Nephron progenitor cell (in vitro differentiated cells): ENCODE results near the gene COX7A1.
"Not testable (repeated sequence)": the region's sequence is repeated elsewhere in the genome, so short reads cannot be mapped to it uniquely, and the experiment has no call there.

Experiments
- DNase-seq: peaks from one replicate; pipeline ENCODE4 v3.0.0; 2021
- H3K27ac Mint-ChIP-seq: 2 replicates; pipeline ENCODE4 v1.8.0; 2021; ENCODE audit warnings: mild to moderate bottlenecking, moderate library complexity, mixed read lengths
- H3K27me3 Mint-ChIP-seq: 2 replicates; pipeline ENCODE4 v1.8.0; 2021; ENCODE audit warnings: mild to moderate bottlenecking, low read depth, mixed read lengths; ENCODE audit not compliant: poor library complexity
- H3K36me3 Mint-ChIP-seq: 2 replicates; pipeline ENCODE4 v1.8.0; 2021; ENCODE audit warnings: low read depth, mixed read lengths
- H3K4me1 Mint-ChIP-seq: 2 replicates; pipeline ENCODE4 v1.8.0; 2021; ENCODE audit warnings: mixed read lengths
- H3K4me3 Mint-ChIP-seq: 2 replicates; pipeline ENCODE4 v1.8.0; 2021; ENCODE audit warnings: mild to moderate bottlenecking, moderate library complexity, mixed read lengths
- H3K9me3 Mint-ChIP-seq: 2 replicates; pipeline ENCODE4 v1.8.0; 2021; ENCODE audit warnings: mild to moderate bottlenecking, moderate library complexity, mixed read lengths
- TF ChIP-seq, protein P1 (sequence below): fragments of 200-600 bp; sonication (generic); IDR thresholded peaks from 2 replicates; pipeline ENCODE4 v1.5.0; 2021; ENCODE audit warnings: antibody characterized with exemption

Gene COX7A1

GRCh38 chr19:36140304-36141038, 11.8 kb downstream of the COX7A1 start:
- Mint-ChIP-seq H3K9me3 (no peaks in the 10 kb centered on the region), H3K27ac (peak overlapping the region; percentile 96), H3K36me3 (peaks cover 27% of the 10 kb centered on the region), H3K4me1 (peaks cover 19% of the 10 kb centered on the region), H3K27me3 (peaks cover 6% of the 10 kb centered on the region), H3K4me3 (peak overlapping the region; percentile 99)
- peak; percentile 37 for DNase-seq
- TF ChIP-seq, protein P1, sequence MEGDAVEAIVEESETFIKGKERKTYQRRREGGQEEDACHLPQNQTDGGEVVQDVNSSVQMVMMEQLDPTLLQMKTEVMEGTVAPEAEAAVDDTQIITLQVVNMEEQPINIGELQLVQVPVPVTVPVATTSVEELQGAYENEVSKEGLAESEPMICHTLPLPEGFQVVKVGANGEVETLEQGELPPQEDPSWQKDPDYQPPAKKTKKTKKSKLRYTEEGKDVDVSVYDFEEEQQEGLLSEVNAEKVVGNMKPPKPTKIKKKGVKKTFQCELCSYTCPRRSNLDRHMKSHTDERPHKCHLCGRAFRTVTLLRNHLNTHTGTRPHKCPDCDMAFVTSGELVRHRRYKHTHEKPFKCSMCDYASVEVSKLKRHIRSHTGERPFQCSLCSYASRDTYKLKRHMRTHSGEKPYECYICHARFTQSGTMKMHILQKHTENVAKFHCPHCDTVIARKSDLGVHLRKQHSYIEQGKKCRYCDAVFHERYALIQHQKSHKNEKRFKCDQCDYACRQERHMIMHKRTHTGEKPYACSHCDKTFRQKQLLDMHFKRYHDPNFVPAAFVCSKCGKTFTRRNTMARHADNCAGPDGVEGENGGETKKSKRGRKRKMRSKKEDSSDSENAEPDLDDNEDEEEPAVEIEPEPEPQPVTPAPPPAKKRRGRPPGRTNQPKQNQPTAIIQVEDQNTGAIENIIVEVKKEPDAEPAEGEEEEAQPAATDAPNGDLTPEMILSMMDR = no peak

DNA sequence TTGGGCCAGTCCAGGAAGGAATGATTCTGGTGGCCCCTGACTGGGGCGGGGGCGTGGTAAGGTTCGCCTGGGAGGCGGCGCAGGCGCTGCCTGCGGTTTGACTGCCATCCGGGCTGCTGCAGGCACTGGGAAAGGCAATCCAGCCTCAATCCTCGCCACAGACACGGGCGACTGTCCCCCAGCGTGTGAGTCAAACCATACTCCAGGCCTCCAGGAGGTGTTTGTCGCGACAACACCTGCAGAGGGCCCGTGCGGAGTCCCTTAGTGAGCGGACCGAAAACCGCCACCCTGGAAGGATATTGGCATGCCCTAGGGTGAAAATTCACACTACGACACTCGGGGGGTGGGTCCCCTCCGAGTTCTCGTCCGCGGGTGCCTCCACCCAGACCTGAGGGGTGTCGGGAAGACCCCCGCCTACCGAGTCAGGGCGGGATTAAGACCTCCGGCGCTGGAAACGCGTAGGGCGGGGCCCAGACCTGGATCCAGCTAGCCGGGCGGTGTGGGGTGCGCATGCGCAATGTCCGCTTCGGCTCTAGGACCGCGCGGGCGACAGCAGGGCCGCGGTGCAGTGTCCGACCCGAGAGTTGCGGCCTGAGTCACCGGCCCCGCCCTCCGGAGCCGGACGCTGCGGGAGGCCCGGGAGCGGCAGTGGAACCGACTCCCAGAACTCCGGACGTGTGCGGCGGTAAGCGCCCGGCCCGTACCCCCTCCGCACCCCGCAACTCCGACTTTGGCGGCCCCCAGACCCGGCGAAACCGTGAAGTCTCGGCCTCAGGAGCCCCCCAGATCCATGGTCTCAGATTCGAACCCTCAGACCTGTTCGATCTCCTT, 12.6 kb downstream of the COX7A1 start, which contains the start of gene CAPNS1:
Gene CAPNS1 (plus strand): TSS at position 594 of the 831 bp plus-strand sequence. CDS start 946 bp downstream, outside the sequence.
- H3K4me3 Mint-ChIP-seq = peak within 1 kb of the TSS; percentile 99
- DNase-seq = peak; percentile 98
- peaks cover 22% of the 10 kb centered on the region for H3K36me3 Mint-ChIP-seq
- TF ChIP-seq, protein P1 = no peak
- H3K4me1 Mint-ChIP-seq = peaks cover 19% of the 10 kb centered on the region
- H3K9me3 Mint-ChIP-seq = no peaks in the 10 kb centered on the region
- H3K27ac Mint-ChIP-seq = peak within 1 kb of the TSS; percentile 96
- H3K27me3 Mint-ChIP-seq = peaks cover 12% of the 10 kb centered on the region

GRCh38 chr19:36139120-36139472, 13.2 kb downstream of the COX7A1 start:
- H3K36me3 Mint-ChIP-seq = peaks cover 19% of the 10 kb centered on the region
- peaks cover 19% of the 10 kb centered on the region for H3K4me1 Mint-ChIP-seq
- H3K9me3 Mint-ChIP-seq = no peaks in the 10 kb centered on the region
- TF ChIP-seq, protein P1 = no peak
- no peak for DNase-seq
- H3K27me3 Mint-ChIP-seq = peaks cover 12% of the 10 kb centered on the region
- peak overlapping the region; percentile 69 for H3K27ac Mint-ChIP-seq
- H3K4me3 Mint-ChIP-seq = peak overlapping the region; percentile 99

DNA sequence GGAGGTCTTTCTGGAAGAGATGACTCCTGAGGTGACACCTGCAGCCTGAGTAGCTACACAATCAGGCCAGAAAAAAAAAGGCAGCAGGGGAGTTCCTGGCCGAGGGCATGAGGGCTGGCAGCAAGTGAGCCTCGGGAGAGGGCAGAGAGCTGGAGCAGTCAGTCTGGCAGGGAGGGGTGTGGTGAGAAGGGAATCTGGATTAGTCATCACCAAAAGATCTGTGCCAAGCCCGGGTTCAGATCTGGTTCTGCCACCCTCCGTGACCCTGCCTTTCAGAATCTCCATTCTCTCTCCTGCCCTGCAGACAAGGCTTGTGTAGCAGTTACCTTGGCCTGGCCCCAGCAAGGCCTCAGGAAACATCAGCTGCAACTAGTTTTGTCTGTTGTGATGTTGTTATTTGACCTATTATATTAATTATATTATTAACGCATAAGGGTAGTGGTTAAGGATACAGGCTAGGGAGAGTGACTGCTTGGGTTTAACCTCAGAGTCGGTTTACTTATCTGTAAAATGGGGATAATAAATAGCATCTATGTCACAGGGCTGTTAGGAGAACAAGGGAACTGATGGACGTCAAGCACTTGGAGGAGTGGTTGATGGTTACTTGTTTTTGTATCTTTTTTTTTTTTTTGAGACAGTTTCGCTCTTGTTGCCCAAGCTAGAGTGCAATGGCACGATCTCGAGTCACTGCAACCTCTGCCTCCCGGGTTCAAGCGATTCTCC, 15.1 kb downstream of the COX7A1 start:
- Mint-ChIP-seq H3K27ac (peak overlapping the region; percentile 78), H3K4me3 (no peak overlapping the region), H3K27me3 (peaks cover 7% of the 10 kb centered on the region), H3K4me1 (peaks cover 19% of the 10 kb centered on the region), H3K9me3 (no peaks in the 10 kb centered on the region), H3K36me3 (peaks cover 11% of the 10 kb centered on the region)
- TF ChIP-seq, protein P1 = no peak
- no peak for DNase-seq

- H3K27ac Mint-ChIP-seq, H3K36me3 Mint-ChIP-seq, H3K4me1 Mint-ChIP-seq, H3K4me3 Mint-ChIP-seq, H3K9me3 Mint-ChIP-seq, DNase-seq: not testable (repeated sequence)
- peaks cover 11% of the 10 kb centered on the region for H3K27me3 Mint-ChIP-seq
Measured at GRCh38 chr19:36134867-36135266, 17.4 kb downstream of the COX7A1 start.

- not testable (repeated sequence) for H3K4me1 Mint-ChIP-seq, H3K36me3 Mint-ChIP-seq, H3K4me3 Mint-ChIP-seq, H3K9me3 Mint-ChIP-seq, H3K27ac Mint-ChIP-seq, DNase-seq
- peaks cover 14% of the 10 kb centered on the region for H3K27me3 Mint-ChIP-seq
Measured at GRCh38 chr19:36131221-36131620, 21.0 kb downstream of the COX7A1 start.
